Mesangial cell (primary cell): ENCODE data around the gene VPS25. TPM values are rescaled to one million over a fixed set of nuclear protein-coding genes. Genes with fewer than 3 reads are reported as not detected.

Source experiments
- total RNA-seq: library from RNA; depleted of rRNA; stranded (reverse); fragments of >200 nt; gene quantifications from 2 replicates; pipeline ENCODE4 v1.2.3, GENCODE V29; 2015

VPS25 gene
- total RNA-seq = 123 and 129 TPM in 2 replicates

DNA sequence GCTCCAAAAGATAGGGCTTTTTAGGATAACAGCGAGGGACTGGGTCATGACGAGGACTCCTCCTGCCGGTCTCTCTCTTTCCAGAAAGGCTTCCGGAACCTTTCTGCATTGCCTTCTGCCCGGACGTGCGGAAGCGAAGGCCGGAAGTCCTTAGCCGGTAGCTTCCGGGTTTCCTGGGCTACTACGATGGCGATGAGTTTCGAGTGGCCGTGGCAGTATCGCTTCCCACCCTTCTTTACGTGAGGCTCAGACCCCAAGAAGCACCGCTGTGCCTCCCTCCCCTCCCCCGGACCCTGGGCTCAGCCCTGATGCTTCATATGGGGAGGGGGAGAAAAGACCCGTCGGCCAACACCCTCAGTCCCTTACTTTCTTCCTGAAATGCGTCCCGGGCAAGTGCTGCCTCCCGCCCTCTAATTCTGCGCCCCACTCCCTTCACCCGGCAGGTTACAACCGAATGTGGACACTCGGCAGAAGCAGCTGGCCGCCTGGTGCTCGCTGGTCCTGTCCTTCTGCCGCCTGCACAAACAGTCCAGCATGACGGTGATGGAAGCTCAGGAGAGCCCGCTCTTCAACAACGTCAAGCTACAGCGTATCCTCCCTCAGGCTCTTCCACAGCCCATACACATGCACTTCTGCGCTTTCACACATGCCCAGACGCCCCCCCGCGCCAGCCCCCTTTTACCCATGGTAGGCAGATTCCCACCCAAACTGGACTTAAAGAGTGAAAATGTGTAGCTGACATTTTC is at the start of gene VPS25:
Gene VPS25 (plus strand): TSS at position 160 of the 746 bp plus-strand sequence. CDS start 27 bp downstream, at position 187.

DNA sequence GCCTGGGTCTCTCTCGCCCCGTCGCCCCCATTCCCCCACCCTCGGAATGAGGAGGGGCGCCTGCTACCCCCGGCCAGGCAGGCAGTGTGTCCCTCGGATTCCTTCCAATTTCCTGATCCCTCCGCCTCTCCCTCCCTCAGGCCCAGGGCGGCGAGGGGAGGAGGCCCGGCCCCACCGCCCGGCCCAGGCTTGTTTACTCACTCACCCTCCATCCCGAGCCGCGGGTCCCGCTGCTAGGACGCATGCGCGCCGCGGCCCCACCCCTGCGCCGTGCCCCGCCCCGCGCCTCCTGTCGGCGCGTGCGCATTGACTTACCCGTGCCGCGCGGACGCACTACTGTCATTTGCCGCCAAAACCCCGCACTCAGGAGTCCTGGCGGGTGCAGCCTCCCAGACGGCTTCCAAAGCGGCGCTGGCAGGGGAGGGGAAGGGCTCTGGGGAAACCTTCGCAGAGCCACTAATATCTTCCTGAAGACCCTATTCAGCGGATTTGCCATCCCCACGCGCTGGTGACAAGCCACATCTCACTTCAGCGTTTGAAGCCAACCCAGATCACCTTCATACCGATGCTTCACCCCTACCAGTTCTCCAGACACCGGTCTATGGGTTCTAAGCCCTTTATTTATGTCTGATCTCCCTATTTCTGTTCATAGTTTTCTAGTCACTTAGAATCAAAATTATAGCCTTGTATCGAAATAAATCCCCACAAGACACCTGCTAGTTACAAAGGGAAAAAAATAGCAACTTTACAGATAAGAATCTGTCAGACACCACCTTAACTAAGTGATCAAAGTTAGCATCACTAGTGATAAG is 28.2 kb upstream of the VPS25 start, which contains the start of gene EZH1:
Gene EZH1 (minus strand): TSS at position 235 of the 812 bp plus-strand sequence. CDS start 16,099 bp downstream, outside the sequence.

DNA sequence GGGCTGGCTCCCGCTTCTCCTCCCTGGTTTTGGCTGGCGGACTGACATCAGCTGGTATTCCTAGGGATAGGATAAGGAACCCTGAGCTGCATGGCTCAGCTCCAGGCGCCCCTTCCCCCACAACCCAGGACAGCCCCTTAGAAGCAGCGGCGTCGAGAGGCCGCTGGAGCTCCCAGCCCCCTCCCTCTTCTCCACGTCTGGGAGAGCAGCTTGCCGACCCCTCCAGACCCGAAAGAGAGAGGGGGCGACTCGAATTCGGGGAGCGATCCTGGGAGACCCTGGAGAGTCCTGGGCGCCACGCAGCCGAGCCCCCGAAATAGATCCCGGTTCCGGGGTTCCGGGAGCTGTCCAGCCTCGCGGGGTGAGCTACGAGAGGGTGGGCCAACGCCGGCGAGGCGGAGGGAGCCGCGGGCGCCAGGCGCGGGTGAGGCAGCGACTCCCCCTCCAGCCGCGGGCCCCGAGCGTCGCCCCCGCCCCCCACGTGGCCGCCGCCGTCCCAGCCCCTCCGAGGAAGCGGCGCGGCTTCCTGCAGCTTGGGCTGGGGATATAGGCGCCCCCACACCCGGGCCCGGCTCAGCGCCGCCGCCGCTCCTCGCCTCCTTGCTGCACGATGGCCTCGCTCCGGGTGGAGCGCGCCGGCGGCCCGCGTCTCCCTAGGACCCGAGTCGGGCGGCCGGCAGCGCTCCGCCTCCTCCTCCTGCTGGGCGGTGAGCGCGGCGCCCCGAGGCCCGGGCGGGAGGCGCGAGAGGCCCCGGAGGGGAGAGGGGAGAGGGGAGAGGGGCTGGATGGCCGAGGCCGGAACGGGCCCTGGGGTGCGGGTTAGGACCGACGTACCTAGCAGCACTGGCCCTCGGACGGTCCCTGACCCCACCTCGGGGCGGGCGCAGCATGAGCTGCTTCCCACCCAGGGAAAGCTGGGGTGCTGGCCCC is 12.3 kb upstream of the VPS25 start, which contains the start of gene RAMP2:
Gene RAMP2 (plus strand): TSS at position 576 of the 930 bp plus-strand sequence. CDS start 35 bp downstream, at position 611.

DNA sequence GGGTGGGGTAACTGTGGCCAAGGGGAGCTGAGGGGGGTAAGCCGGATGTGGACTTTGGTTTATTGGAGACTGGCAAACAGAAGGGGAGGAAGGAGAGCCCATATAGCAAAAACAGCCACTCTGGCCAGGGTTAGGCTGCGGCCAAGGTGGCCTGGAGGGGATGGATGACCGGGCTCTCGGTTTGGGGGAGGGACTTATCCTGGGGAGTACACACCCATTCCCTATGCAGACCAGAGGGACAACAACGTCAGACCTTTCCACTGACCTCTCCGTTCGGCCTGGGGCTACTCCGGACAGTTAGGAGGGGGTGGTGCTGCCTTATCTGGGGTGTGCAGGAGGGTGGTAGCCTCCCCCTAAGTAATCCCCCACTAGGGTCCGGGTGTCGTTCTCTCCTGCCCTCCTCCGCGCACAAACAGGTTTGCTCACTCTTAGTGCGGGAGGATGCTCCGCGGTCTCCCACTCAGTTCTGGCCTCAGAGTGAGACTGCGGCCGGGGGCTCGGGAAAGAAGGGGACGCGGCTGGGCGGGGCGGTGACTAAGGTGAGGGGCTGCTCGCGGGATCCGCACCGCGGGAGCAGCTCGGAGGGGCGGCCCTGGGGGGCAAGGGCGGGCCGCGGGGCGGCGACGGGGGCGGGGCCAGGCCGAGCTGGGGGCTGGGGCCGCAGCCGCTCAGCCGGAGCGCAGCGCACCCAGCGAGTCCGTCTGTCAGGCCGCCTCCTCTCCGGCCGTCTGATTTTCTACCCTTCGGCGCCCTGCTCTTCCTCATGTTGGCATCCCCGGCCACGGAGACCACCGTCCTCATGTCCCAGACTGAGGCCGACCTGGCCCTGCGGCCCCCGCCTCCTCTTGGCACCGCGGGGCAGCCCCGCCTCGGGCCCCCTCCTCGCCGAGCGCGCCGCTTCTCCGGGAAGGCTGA is 6.9 kb downstream of the VPS25 start, which contains the start of gene WNK4:
Gene WNK4 (plus strand): TSS at position 675 of the 915 bp plus-strand sequence. CDS start 89 bp downstream, at position 764.

DNA sequence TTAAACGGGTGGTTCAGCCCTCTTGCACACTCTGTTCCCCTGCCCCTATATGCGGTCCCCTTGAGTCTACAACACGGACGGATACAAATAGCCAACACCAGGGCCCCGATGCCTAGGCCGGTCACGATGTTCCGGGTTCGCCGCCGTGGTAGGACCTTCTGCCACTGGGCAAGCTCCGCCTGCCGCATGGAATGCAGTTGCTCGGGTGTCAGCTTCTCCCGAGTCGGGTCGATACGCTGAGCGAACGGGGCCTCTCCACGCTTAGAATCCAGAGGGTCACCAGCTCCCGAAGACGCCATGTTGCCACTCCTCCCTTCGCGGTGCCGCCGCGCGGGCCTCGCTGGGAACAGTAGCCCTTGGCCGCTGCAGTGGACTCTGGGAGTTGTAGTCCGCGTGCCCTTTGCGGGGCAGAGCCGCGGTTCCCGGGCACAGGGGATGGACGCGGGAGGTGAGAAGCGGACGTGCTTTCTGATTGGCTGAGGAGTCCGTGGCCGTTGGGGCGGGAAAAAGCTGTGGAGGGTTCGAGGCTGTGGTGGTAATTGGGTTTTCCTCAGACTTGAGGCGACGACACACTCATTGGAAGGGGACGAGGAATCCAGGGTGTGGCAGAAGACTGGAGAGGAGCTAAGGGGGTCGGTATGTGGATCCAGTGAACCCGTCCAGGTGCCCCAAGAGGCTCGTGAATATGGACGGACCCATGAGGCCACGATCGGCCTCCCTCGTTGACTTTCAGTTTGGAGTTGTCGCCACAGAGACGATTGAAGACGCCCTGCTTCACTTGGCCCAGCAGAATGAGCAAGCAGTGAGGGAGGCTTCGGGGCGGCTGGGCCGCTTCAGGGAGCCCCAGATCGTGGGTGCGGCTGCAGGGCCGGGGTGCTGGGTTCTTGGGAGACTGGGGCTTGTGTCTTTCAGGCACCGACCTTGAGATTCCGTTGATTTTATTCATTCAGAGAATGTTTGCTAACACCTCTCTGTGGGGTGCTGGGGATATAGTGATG is 25.4 kb downstream of the VPS25 start, which contains the start of the genes CNTD1 and COA3:
Gene CNTD1 (plus strand): TSS at position 479 of the 998 bp plus-strand sequence. CDS start 207 bp downstream, at position 686.
Gene COA3 (minus strand): TSS at position 322 of the 998 bp plus-strand sequence. CDS start 23 bp downstream, at position 299.

Other genes with a start within 250 kb of the VPS25 start
- gene NAGLU, start 237.2 kb upstream of the VPS25 start, total RNA-seq = 35.8 and 77.3 TPM in 2 replicates
- 1.1 and 4.4 TPM in 2 replicates for gene HSD17B1, start 220.5 kb upstream of the VPS25 start, total RNA-seq
- 44.5 and 55.6 TPM in 2 replicates for gene COASY, start 211.3 kb upstream of the VPS25 start, total RNA-seq
- 26.2 and 27.4 TPM in 2 replicates for gene MLX, start 206.3 kb upstream of the VPS25 start, total RNA-seq
- 2.2 and 13.2 TPM in 2 replicates for gene PSMC3IP, start 195.7 kb upstream of the VPS25 start, total RNA-seq
- gene RETREG3, start 164.1 kb upstream of the VPS25 start, total RNA-seq = 40.9 and 65.5 TPM in 2 replicates
- 56.2 and 201 TPM in 2 replicates for gene TUBG1, start 163.8 kb upstream of the VPS25 start, total RNA-seq
- gene TUBG2, start 114.2 kb upstream of the VPS25 start, total RNA-seq = 17.1 and 18.9 TPM in 2 replicates
- gene PLEKHH3, start 96.5 kb upstream of the VPS25 start, total RNA-seq = 15.8 and 22.2 TPM in 2 replicates
- 5.4 and 13.8 TPM in 2 replicates for gene CCR10, start 91.6 kb upstream of the VPS25 start, total RNA-seq
- 9.8 and 15.8 TPM in 2 replicates for gene CNTNAP1, start 90.9 kb upstream of the VPS25 start, total RNA-seq
- 5.2 and 15.0 TPM in 2 replicates for gene EZH1, start 28.4 kb upstream of the VPS25 start, total RNA-seq
- 5.1 TPM in 2 replicates for gene RAMP2, start 12.2 kb upstream of the VPS25 start, total RNA-seq
- gene WNK4, start 7.2 kb downstream of the VPS25 start, total RNA-seq = 4.8 and 6.7 TPM in 2 replicates
- 73.0 and 80.6 TPM in 2 replicates for gene COA3, start 25.3 kb downstream of the VPS25 start, total RNA-seq
- gene CNTD1, start 25.4 kb downstream of the VPS25 start, total RNA-seq = not detected in 2 replicates
- gene BECN1, start 50.8 kb downstream of the VPS25 start, total RNA-seq = 103 and 170 TPM in 2 replicates
- 77.8 and 137 TPM in 2 replicates for gene PSME3, start 59.9 kb downstream of the VPS25 start, total RNA-seq
- 0.65 and 0.89 TPM in 2 replicates for gene AOC2, start 71.1 kb downstream of the VPS25 start, total RNA-seq
- 0.38 TPM in 1 of 2 replicates, not detected in the other for gene AOC3, start 77.8 kb downstream of the VPS25 start, total RNA-seq
- gene G6PC1, start 127.3 kb downstream of the VPS25 start, total RNA-seq = not detected in 2 replicates
- 22.8 and 30.0 TPM in 2 replicates for gene AARSD1, start 191.0 kb downstream of the VPS25 start, total RNA-seq
- 1.3 and 2.9 TPM in 2 replicates for gene PTGES3L, start 206.6 kb downstream of the VPS25 start, total RNA-seq
- 6.4 and 9.0 TPM in 2 replicates for gene RUNDC1, start 207.1 kb downstream of the VPS25 start, total RNA-seq
- 1,263 and 1,290 TPM in 2 replicates for gene RPL27, start 225.0 kb downstream of the VPS25 start, total RNA-seq
- gene IFI35, start 233.3 kb downstream of the VPS25 start, total RNA-seq = 14.8 and 42.2 TPM in 2 replicates
- gene VAT1, start 248.9 kb downstream of the VPS25 start, total RNA-seq = 162 and 328 TPM in 2 replicates